Fibroblast of the aortic adventitia (primary cell): Measurements from ENCODE around the gene EDN1. TPM values are rescaled to one million over a fixed set of nuclear protein-coding genes. Genes with fewer than 3 reads are reported as not detected.

Experiments used
- DNase-seq: peaks from one replicate; pipeline ENCODE4 v3.0.0-alpha.2; 2010; ENCODE audit warnings: low read depth
- H3K4me3 ChIP-seq: 2 replicates; pipeline ENCODE4 v1.5.1; 2011; ENCODE audit warnings: low read depth, mild to moderate bottlenecking, control low read depth, low read length, moderate library complexity
- CTCF ChIP-seq: IDR thresholded peaks from 2 replicates; pipeline ENCODE4 v1.5.1; 2011; ENCODE audit warnings: mild to moderate bottlenecking, low read length, control low read depth, inconsistent platforms; ENCODE audit not compliant: insufficient read depth
- total RNA-seq: library from RNA; depleted of rRNA; stranded (reverse); fragments of >200 nt; gene quantifications from 2 replicates; pipeline ENCODE4 v1.2.3, GENCODE V29; 2012; ENCODE audit warnings: low replicate concordance

The EDN1 gene
- total RNA-seq, 1 donor = 7.4 TPM

- no peak for DNase-seq
- no peak overlapping the region for H3K4me3 ChIP-seq
- no peak for TF ChIP-seq CTCF
These were observed 40.4 kb upstream of the EDN1 start for GRCh38 chr6:12249541-12250382.

- peak; percentile 34 for DNase-seq
- TF ChIP-seq CTCF = no peak
These were observed 39.8 kb upstream of the EDN1 start for GRCh38 chr6:12250383-12250770.

DNA sequence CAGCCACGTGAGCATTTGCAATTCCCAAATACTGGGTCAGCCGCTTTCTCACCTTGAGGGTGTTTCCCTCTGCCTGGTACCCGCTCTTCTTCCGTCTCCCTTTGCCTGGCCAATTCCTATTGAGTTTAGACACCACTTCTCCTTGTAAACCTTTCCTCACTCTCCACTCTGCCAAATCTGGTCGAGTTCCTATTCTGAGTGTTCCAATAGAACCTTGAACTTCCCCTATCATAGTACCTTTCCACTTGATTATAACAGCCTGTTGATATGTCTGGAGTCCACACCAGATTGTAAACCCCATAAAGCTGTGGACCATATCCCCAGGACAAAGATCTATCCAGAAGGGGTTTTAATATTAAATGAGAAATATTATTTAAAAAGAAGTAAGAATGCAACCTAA, 36.0 kb upstream of the EDN1 start:
- TF ChIP-seq CTCF = no peak
- no peak for DNase-seq
- H3K4me3 ChIP-seq = no peak overlapping the region

More at GRCh38 chr6:12250383-12250770, 39.8 kb upstream of the EDN1 start:
- H3K4me3 ChIP-seq = no peak overlapping the region

- no peak overlapping the region for H3K4me3 ChIP-seq
- no peak for TF ChIP-seq CTCF
- DNase-seq = no peak
These were observed 32.0 kb upstream of the EDN1 start for GRCh38 chr6:12258191-12258590.

DNA sequence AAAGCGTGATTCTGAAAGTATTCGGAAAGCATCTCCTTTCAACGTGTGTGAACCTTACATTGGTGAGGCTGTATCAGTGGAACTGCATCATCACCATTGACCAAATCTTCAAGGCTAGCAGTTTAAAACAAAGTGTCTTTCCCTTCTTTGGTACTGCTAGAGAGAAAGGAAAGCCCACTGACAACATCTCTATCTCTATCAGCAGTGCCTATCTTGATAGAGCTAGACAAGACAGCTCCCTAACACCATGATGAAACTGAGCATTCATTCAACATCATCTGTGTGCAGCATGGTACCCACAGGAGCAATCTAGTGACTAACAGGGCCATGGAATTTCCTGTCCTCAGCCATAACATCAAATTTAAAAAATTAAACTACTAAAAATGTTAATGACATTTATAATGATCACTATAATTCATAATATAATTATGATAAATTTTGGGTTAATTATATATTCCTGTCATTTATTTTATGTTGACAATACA, 31.5 kb upstream of the EDN1 start:
- TF ChIP-seq CTCF = no peak
- H3K4me3 ChIP-seq = no peak overlapping the region
- DNase-seq = no peak

GRCh38 chr6:12260458-12261093, 29.6 kb upstream of the EDN1 start:
- no peak for TF ChIP-seq CTCF
- H3K4me3 ChIP-seq = no peak overlapping the region
- DNase-seq = no peak
